ENCODE data around the gene IQSEC3. TPM values are rescaled to one million over a fixed set of nuclear protein-coding genes. Genes with fewer than 3 reads are reported as not detected.

The IQSEC3 gene
- total and polyA plus RNA-seq, 2 of the 13 experiments (the other 11 are each of a cell fraction or from before 2014, with no cell fraction given): not detected

DNA sequence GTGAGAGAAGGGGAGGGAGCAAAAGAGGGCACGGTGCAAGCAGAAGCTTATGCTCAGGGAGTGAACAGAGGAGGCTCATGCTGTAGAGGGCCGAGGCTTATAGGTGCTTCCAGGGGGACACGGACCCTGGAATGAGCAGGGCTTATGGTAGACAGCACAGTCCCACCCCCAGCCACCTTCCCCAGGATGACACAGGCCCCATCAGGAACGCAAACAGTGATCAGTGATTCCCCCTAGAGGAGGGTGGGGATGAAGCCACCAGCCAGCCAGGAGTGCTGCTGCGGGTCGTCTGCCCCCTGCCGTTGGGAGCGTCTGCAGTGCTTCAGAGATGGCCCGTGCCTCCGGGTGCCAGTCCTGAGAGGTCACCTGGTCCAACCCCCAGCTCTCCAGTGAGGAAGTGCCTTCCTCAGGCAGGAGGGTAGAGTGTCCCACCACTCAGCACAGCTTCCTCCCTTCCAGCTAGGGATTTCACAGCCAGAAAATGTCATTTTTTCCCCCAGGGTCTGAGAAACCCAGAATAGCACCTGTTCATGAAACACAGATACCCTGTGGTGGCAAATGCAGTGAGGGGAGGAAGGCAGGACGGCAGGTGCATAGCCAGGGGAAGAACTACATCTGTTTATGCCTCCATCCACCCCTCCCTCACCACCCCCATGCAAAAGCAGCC is 86.6 kb downstream of the IQSEC3 start (continued):
- TF ChIP-seq, protein P1, sequence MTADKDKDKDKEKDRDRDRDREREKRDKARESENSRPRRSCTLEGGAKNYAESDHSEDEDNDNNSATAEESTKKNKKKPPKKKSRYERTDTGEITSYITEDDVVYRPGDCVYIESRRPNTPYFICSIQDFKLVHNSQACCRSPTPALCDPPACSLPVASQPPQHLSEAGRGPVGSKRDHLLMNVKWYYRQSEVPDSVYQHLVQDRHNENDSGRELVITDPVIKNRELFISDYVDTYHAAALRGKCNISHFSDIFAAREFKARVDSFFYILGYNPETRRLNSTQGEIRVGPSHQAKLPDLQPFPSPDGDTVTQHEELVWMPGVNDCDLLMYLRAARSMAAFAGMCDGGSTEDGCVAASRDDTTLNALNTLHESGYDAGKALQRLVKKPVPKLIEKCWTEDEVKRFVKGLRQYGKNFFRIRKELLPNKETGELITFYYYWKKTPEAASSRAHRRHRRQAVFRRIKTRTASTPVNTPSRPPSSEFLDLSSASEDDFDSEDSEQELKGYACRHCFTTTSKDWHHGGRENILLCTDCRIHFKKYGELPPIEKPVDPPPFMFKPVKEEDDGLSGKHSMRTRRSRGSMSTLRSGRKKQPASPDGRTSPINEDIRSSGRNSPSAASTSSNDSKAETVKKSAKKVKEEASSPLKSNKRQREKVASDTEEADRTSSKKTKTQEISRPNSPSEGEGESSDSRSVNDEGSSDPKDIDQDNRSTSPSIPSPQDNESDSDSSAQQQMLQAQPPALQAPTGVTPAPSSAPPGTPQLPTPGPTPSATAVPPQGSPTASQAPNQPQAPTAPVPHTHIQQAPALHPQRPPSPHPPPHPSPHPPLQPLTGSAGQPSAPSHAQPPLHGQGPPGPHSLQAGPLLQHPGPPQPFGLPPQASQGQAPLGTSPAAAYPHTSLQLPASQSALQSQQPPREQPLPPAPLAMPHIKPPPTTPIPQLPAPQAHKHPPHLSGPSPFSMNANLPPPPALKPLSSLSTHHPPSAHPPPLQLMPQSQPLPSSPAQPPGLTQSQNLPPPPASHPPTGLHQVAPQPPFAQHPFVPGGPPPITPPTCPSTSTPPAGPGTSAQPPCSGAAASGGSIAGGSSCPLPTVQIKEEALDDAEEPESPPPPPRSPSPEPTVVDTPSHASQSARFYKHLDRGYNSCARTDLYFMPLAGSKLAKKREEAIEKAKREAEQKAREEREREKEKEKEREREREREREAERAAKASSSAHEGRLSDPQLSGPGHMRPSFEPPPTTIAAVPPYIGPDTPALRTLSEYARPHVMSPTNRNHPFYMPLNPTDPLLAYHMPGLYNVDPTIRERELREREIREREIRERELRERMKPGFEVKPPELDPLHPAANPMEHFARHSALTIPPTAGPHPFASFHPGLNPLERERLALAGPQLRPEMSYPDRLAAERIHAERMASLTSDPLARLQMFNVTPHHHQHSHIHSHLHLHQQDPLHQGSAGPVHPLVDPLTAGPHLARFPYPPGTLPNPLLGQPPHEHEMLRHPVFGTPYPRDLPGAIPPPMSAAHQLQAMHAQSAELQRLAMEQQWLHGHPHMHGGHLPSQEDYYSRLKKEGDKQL (CRISPR knock-in tag; IDR thresholded peaks at IDR 0.05; ENCODE audit: low read depth): no peak
- TF ChIP-seq ZNF10 (CRISPR knock-in tag; IDR thresholded peaks at IDR 0.05; ENCODE audit: borderline replicate concordance, low read depth): no peak
- TF ChIP-seq ZNF629 (CRISPR knock-in tag; conservative IDR thresholded peaks at IDR 0.05): no peak
- TF ChIP-seq SPEN (CRISPR knock-in tag; IDR thresholded peaks at IDR 0.05; ENCODE audit: low read depth): no peak
- no peak for TF ChIP-seq AGO1 (IDR thresholded peaks at IDR 0.05; ENCODE audit: low read depth, low read length, poor library complexity, severe bottlenecking)
- no peak for TF ChIP-seq CHD4 (IDR thresholded peaks at IDR 0.05; ENCODE audit: borderline replicate concordance, low read length)
- TF ChIP-seq, protein P2, sequence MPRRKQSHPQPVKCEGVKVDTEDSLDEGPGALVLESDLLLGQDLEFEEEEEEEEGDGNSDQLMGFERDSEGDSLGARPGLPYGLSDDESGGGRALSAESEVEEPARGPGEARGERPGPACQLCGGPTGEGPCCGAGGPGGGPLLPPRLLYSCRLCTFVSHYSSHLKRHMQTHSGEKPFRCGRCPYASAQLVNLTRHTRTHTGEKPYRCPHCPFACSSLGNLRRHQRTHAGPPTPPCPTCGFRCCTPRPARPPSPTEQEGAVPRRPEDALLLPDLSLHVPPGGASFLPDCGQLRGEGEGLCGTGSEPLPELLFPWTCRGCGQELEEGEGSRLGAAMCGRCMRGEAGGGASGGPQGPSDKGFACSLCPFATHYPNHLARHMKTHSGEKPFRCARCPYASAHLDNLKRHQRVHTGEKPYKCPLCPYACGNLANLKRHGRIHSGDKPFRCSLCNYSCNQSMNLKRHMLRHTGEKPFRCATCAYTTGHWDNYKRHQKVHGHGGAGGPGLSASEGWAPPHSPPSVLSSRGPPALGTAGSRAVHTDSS (CRISPR knock-in tag; conservative IDR thresholded peaks at IDR 0.05): no peak
- no peak for TF ChIP-seq RORA (CRISPR knock-in tag; IDR thresholded peaks at IDR 0.05)
- TF ChIP-seq, protein P3, sequence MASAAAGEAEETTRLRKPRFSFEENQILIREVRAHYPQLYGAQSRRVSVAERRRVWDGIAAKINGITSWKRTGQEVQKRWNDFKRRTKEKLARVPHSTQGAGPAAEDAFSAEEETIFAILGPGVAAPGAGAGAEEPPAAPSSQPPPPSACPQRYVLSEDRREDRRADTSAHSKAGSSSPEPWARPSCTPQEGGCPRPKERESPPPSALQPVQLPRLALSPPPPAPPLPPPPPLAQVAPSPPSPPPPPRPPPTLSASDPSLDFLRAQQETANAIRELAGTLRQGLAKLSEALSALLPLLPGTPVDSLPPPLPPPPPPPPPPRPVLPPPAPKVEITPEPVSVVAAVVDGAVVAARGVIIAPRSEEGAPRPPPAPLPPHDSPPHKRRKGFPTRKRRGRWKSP (CRISPR knock-in tag; IDR thresholded peaks at IDR 0.05): no peak
- TF ChIP-seq GABPA (IDR thresholded peaks at IDR 0.05; ENCODE audit: low read depth, low read length): no peak
- no peak for TF ChIP-seq GABPA (CRISPR knock-in tag; IDR thresholded peaks at IDR 0.05; ENCODE audit: low read depth)
- TF ChIP-seq PPARG (CRISPR knock-in tag; conservative IDR thresholded peaks at IDR 0.05): no peak
- TF ChIP-seq, protein P4, sequence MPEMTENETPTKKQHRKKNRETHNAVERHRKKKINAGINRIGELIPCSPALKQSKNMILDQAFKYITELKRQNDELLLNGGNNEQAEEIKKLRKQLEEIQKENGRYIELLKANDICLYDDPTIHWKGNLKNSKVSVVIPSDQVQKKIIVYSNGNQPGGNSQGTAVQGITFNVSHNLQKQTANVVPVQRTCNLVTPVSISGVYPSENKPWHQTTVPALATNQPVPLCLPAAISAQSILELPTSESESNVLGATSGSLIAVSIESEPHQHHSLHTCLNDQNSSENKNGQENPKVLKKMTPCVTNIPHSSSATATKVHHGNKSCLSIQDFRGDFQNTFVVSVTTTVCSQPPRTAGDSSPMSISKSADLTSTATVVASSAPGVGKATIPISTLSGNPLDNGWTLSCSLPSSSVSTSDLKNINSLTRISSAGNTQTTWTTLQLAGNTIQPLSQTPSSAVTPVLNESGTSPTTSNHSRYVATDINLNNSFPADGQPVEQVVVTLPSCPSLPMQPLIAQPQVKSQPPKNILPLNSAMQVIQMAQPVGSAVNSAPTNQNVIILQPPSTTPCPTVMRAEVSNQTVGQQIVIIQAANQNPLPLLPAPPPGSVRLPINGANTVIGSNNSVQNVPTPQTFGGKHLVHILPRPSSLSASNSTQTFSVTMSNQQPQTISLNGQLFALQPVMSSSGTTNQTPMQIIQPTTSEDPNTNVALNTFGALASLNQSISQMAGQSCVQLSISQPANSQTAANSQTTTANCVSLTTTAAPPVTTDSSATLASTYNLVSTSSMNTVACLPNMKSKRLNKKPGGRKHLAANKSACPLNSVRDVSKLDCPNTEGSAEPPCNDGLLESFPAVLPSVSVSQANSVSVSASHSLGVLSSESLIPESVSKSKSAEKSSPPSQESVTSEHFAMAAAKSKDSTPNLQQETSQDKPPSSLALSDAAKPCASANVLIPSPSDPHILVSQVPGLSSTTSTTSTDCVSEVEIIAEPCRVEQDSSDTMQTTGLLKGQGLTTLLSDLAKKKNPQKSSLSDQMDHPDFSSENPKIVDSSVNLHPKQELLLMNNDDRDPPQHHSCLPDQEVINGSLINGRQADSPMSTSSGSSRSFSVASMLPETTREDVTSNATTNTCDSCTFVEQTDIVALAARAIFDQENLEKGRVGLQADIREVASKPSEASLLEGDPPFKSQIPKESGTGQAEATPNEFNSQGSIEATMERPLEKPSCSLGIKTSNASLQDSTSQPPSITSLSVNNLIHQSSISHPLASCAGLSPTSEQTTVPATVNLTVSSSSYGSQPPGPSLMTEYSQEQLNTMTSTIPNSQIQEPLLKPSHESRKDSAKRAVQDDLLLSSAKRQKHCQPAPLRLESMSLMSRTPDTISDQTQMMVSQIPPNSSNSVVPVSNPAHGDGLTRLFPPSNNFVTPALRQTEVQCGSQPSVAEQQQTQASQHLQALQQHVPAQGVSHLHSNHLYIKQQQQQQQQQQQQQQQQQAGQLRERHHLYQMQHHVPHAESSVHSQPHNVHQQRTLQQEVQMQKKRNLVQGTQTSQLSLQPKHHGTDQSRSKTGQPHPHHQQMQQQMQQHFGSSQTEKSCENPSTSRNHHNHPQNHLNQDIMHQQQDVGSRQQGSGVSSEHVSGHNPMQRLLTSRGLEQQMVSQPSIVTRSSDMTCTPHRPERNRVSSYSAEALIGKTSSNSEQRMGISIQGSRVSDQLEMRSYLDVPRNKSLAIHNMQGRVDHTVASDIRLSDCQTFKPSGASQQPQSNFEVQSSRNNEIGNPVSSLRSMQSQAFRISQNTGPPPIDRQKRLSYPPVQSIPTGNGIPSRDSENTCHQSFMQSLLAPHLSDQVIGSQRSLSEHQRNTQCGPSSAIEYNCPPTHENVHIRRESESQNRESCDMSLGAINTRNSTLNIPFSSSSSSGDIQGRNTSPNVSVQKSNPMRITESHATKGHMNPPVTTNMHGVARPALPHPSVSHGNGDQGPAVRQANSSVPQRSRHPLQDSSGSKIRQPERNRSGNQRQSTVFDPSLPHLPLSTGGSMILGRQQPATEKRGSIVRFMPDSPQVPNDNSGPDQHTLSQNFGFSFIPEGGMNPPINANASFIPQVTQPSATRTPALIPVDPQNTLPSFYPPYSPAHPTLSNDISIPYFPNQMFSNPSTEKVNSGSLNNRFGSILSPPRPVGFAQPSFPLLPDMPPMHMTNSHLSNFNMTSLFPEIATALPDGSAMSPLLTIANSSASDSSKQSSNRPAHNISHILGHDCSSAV (CRISPR knock-in tag; IDR thresholded peaks at IDR 0.05; ENCODE audit: borderline replicate concordance): no peak
